Vagina (tissue), 2 donors: ENCODE measurements around the gene CHAF1A. TPM values are rescaled to one million over a fixed set of nuclear protein-coding genes. Genes with fewer than 3 reads are reported as not detected.

Experiments
- DNase-seq, 2 donors: peaks; one replicate each; pipeline ENCODE4 v3.0.0-alpha.2; 2017; ENCODE audit errors: extremely low spot score in 2 of 2
- H3K27ac ChIP-seq: fragments of 200-600 bp; sonication (generic); one replicate; pipeline ENCODE4 v1.5.1; 2019
- H3K27me3 ChIP-seq: fragments of 200-600 bp; sonication (generic); one replicate; pipeline ENCODE4 v1.5.1; 2019
- H3K36me3 ChIP-seq, 2 donors: fragments of 200-600 bp; sonication (generic); one replicate each; pipeline ENCODE4 v1.5.1; 2017 to 2019
- H3K4me1 ChIP-seq: fragments of 200-600 bp; sonication (generic); one replicate; pipeline ENCODE4 v1.5.1; 2019
- H3K4me3 ChIP-seq, 2 donors: fragments of 200-600 bp; sonication (generic); 1 replicate in 1 of 2; 2 replicates in 1 of 2; pipeline ENCODE4 v1.5.1; 2016 to 2019
- H3K9me3 ChIP-seq: fragments of 200-600 bp; sonication (generic); one replicate; pipeline ENCODE4 v1.5.1; 2019
- CTCF ChIP-seq, 3 experiments: fragments of 450-650 bp in 2 of 3; fragments of 200-600 bp in 1 of 3; sonication (generic) in 1 of 3; IDR thresholded peaks; one replicate each; pipeline ENCODE4 v1.5.1; 2017 to 2019; ENCODE audit warnings: antibody characterized with exemption in 3 of 3, mild to moderate bottlenecking in 2 of 3, moderate library complexity in 2 of 3
- POLR2A ChIP-seq, 2 donors: fragments of 450-650 bp; IDR thresholded peaks; one replicate each; pipeline ENCODE4 v1.6.1; 2017; ENCODE audit warnings: antibody characterized with exemption in 2 of 2, mild to moderate bottlenecking in 2 of 2, moderate library complexity in 2 of 2
- POLR2AphosphoS5 ChIP-seq, 2 donors: sonication (generic); formaldehyde crosslinking; IDR thresholded peaks; one replicate each; pipeline ENCODE4 v1.9.0; 2017; ENCODE audit warnings: antibody characterized with exemption in 2 of 2, mild to moderate bottlenecking in 2 of 2, low read depth in 1 of 2; ENCODE audit not compliant: insufficient read depth in 1 of 2
- intact Hi-C: fragments of 100-400 bp; cut with DNase I; formaldehyde crosslinking; loops from one replicate; pipeline ENCODE4 v1.15.1; 2023
- total RNA-seq: library from RNA; depleted of rRNA; stranded (reverse); fragments of >200 nt; gene quantifications from one replicate; pipeline ENCODE4 v1.2.3, GENCODE V29; 2016

Gene CHAF1A
- total RNA-seq, 1 donor from 2014 or later: 21.4 TPM

GRCh38 chr19:4449639-4450028 is 47.2 kb downstream of the CHAF1A start:
- no peak for DNase-seq
- Histone ChIP-seq H3K27ac (peak overlapping the region; percentile 60), H3K4me1 (peaks cover 20% of the 10 kb centered on the region), H3K27me3 (no peaks in the 10 kb centered on the region), H3K36me3 (peaks cover 0 to 70% of the 10 kb centered on the region in 2 donors), H3K9me3 (no peaks in the 10 kb centered on the region), H3K4me3 (no peak overlapping the region)
- TF ChIP-seq CTCF (IDR thresholded peaks at IDR 0.05) (no peak), POLR2A (IDR thresholded peaks at IDR 0.05) (no peak), POLR2AphosphoS5 (IDR thresholded peaks at IDR 0.05; ENCODE audit: insufficient read depth in 1 of 2, low read depth in 1 of 2) (no peak)
- intact Hi-C loops: no loop called here

GRCh38 chr19:4452230-4452990 is 50.0 kb downstream of the CHAF1A start:
- Histone ChIP-seq H3K27me3 (no peaks in the 10 kb centered on the region), H3K4me3 (no peak overlapping the region), H3K27ac (no peak overlapping the region), H3K9me3 (no peaks in the 10 kb centered on the region), H3K4me1 (peaks cover 44% of the 10 kb centered on the region), H3K36me3 (peaks cover 0 to 44% of the 10 kb centered on the region in 2 donors)
- intact Hi-C loops: no loop called here
- DNase-seq: no peak
- TF ChIP-seq CTCF (IDR thresholded peaks at IDR 0.05): no peak
- no peak for TF ChIP-seq POLR2A (IDR thresholded peaks at IDR 0.05)
- no peak for TF ChIP-seq POLR2AphosphoS5 (IDR thresholded peaks at IDR 0.05; ENCODE audit: insufficient read depth in 1 of 2, low read depth in 1 of 2)

- Histone ChIP-seq H3K36me3 (peaks cover 0 to 34% of the 10 kb centered on the region in 2 donors), H3K4me1 (peaks cover 42% of the 10 kb centered on the region)
Observed at GRCh38 chr19:4453232-4454179, 51.1 kb downstream of the CHAF1A start.

GRCh38 chr19:4454747-4455718 is 52.6 kb downstream of the CHAF1A start:
- Histone ChIP-seq H3K27me3 (no peaks in the 10 kb centered on the region), H3K9me3 (no peaks in the 10 kb centered on the region), H3K36me3 (peaks cover 0 to 30% of the 10 kb centered on the region in 2 donors), H3K4me1 (peaks cover 33% of the 10 kb centered on the region), H3K27ac (peak overlapping the region; percentile 86), H3K4me3 (peak overlapping the region; percentile 74 to 87)
- TF ChIP-seq CTCF (IDR thresholded peaks at IDR 0.05) (no peak), POLR2AphosphoS5 (IDR thresholded peaks at IDR 0.05; ENCODE audit: insufficient read depth in 1 of 2, low read depth in 1 of 2) (peak in 1 of 2 donors; percentile 64)
- intact Hi-C loops: no loop called here
- no peak for DNase-seq

More at GRCh38 chr19:4453232-4454179, 51.1 kb downstream of the CHAF1A start:
- Histone ChIP-seq H3K4me3 (no peak overlapping the region), H3K27me3 (no peaks in the 10 kb centered on the region), H3K9me3 (no peaks in the 10 kb centered on the region), H3K27ac (no peak overlapping the region)
- no peak for DNase-seq
- TF ChIP-seq POLR2A (IDR thresholded peaks at IDR 0.05) (no peak), CTCF (IDR thresholded peaks at IDR 0.05) (no peak), POLR2AphosphoS5 (IDR thresholded peaks at IDR 0.05; ENCODE audit: insufficient read depth in 1 of 2, low read depth in 1 of 2) (no peak)
- intact Hi-C loops: no loop called here
